ENCODE data around the gene MATN4. TPM values are rescaled to one million over a fixed set of nuclear protein-coding genes. Genes with fewer than 3 reads are reported as not detected.

Gene MATN4
- total and polyA plus RNA-seq, 10 donors = 0.19 to 0.52 TPM; not detected in 8

- TF ChIP-seq CTCF (IDR thresholded peaks at IDR 0.05 in 8 of 11, conservative IDR thresholded peaks at IDR 0.05 in 3 of 11) = no peak
- no peak for TF ChIP-seq POLR2A (IDR thresholded peaks at IDR 0.05)
- no peak for TF ChIP-seq POLR2AphosphoS5 (IDR thresholded peaks at IDR 0.05)
- H3K4me1 ChIP-seq = peaks cover 0 to 94% (median 38%) of the 10 kb centered on the region in 6 donors
- 82 to 96% (median 88%) methylated on average over 6 of the region's 6 CpGs for WGBS, 5 donors
- H3K27ac ChIP-seq = peak overlapping the region in 4 of 8 donors; percentile 21 to 86 (median 46)
- no peak for DNase-seq
- H3K4me3 ChIP-seq = peak overlapping the region in 2 of 8 donors; percentile 3 to 82
- intact Hi-C loops (cut with DNase I; ENCODE audit: low total_unique reads) = no loop called here
- peaks cover 0 to 6% (median 0%) of the 10 kb centered on the region in 6 donors for H3K36me3 ChIP-seq
- H3K9me3 ChIP-seq = no peaks in the 10 kb centered on the region
- H3K27me3 ChIP-seq (replicated peaks in 1 of 7) = peaks cover 0 to 21% (median 2%) of the 10 kb centered on the region in 7 donors
Observed at GRCh38 chr20:45343532-45344167, 35.6 kb upstream of the MATN4 start.

GRCh38 chr20:45342855-45343531, 34.9 kb upstream of the MATN4 start:
- Histone ChIP-seq H3K27me3 (replicated peaks in 1 of 7) (peaks cover 0 to 14% (median 0%) of the 10 kb centered on the region in 7 donors), H3K4me3 (peak overlapping the region in 1 of 8 donors; percentile 82), H3K27ac (peak overlapping the region in 4 of 8 donors; percentile 21 to 86 (median 42)), H3K9me3 (no peaks in the 10 kb centered on the region), H3K4me1 (peaks cover 0 to 94% (median 33%) of the 10 kb centered on the region in 6 donors), H3K36me3 (peaks cover 0 to 6% (median 0%) of the 10 kb centered on the region in 6 donors)
- TF ChIP-seq CTCF (IDR thresholded peaks at IDR 0.05 in 8 of 11, conservative IDR thresholded peaks at IDR 0.05 in 3 of 11) (no peak), POLR2A (IDR thresholded peaks at IDR 0.05) (no peak), POLR2AphosphoS5 (IDR thresholded peaks at IDR 0.05) (no peak)
- intact Hi-C loops (cut with DNase I; ENCODE audit: low total_unique reads) = no loop called here
- DNase-seq = no peak
- WGBS, 5 donors = 79 to 87% (median 85%) methylated on average over 6 of the region's 6 CpGs

GRCh38 chr20:45341939-45342854, 34.1 kb upstream of the MATN4 start:
- no peak for DNase-seq

More at GRCh38 chr20:45341939-45342854, 34.1 kb upstream of the MATN4 start:
- Histone ChIP-seq H3K27ac (peak overlapping the region in 4 of 8 donors; percentile 21 to 55 (median 39)), H3K36me3 (peaks cover 0 to 6% (median 0%) of the 10 kb centered on the region in 6 donors), H3K4me1 (peaks cover 0 to 94% (median 29%) of the 10 kb centered on the region in 6 donors), H3K9me3 (no peaks in the 10 kb centered on the region), H3K27me3 (replicated peaks in 1 of 7) (peaks cover 0 to 7% (median 0%) of the 10 kb centered on the region in 7 donors), H3K4me3 (peak overlapping the region in 1 of 8 donors; percentile 32)
- 66 to 74% (median 69%) methylated on average over 7 to 16 of the region's 16 CpGs for WGBS, 5 donors
- TF ChIP-seq CTCF (IDR thresholded peaks at IDR 0.05 in 8 of 11, conservative IDR thresholded peaks at IDR 0.05 in 3 of 11) = no peak
- peak; percentile 18 to 52 (median 34) for TF ChIP-seq POLR2AphosphoS5 (IDR thresholded peaks at IDR 0.05)
- intact Hi-C loops (cut with DNase I; ENCODE audit: low total_unique reads) = no loop called here

Measured in spleen (tissue), 11 donors.